Dermis microvascular lymphatic vessel endothelial cell (primary cell): ENCODE results near the gene PARD6A. TPM values are rescaled to one million over a fixed set of nuclear protein-coding genes. Genes with fewer than 3 reads are reported as not detected.

Source experiments
- DNase-seq, 2 donors: peaks; one replicate each; pipeline versions ENCODE4 v3.0.0 to v3.0.0-alpha.2; 2010; ENCODE audit warnings: low read depth in 2 of 2
- total RNA-seq: library from RNA; depleted of rRNA; stranded (reverse); fragments of >200 nt; gene quantifications from 2 replicates; pipeline ENCODE4 v1.2.1, GENCODE V29; 2014

The PARD6A gene, protein sequence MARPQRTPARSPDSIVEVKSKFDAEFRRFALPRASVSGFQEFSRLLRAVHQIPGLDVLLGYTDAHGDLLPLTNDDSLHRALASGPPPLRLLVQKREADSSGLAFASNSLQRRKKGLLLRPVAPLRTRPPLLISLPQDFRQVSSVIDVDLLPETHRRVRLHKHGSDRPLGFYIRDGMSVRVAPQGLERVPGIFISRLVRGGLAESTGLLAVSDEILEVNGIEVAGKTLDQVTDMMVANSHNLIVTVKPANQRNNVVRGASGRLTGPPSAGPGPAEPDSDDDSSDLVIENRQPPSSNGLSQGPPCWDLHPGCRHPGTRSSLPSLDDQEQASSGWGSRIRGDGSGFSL
- 2.0 and 2.3 TPM in 2 replicates for total RNA-seq

DNA sequence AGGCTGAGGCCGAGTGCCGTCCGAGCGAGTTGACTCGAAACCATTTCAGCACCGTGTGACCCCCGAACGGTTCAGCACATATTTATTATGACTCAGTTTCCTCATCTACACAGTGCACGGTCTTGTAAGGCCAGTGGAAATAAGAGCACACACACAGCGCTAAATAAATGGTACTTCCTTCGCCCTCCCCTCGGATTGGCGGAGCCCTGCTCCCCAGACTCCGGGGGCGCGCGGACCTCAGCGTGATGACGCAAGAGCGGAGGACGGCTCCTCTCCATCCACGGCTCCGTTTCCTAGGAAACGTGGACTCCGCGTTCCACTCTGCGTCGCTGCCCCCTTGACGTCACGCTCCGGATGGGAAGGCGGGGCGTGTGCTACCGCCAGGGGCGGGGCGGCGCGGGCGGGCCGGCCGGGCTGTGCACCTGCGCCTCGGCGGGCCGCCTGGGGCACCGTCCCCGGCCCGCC, at the start of gene PARD6A:
TSS of gene PARD6A (plus strand) at position 397 of the 465 bp plus-strand sequence. CDS start 79 bp downstream, outside the sequence.
- DNase-seq, result peak; percentile 94 to 98

DNA sequence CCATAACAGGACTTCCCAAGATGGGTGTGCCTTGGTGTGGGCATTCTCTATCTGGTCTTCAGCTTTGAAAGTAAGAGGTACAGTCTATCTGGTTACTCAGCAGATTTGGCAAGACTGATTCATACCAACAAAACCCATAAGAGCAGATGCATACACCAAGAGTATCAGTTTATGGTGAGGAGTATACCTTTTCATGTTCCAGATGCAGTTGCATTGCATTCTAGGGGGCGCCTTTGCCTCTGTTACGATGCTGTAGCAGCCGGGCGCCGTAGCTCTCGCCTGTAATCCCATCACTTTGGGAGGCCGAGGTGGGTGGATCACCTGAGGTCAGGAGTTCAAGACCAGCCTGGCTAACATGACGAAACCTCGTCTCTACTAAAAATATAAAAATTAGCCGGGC, 47.0 kb upstream of the PARD6A start:
- no peak for DNase-seq

DNA sequence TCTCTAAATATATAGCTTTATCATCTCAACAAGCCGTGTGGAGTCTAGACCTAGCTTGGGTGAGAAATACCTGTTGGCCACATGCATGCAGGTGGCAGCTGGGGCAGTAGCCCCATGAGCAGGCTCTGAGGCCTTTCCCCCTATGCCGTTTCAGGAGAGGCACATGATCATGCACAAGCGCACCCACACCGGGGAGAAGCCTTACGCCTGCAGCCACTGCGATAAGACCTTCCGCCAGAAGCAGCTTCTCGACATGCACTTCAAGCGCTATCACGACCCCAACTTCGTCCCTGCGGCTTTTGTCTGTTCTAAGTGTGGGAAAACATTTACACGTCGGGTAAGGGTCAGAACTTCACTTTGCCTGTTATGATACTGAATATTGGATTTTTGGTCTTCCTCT, 32.5 kb upstream of the PARD6A start:
- no peak for DNase-seq

DNA sequence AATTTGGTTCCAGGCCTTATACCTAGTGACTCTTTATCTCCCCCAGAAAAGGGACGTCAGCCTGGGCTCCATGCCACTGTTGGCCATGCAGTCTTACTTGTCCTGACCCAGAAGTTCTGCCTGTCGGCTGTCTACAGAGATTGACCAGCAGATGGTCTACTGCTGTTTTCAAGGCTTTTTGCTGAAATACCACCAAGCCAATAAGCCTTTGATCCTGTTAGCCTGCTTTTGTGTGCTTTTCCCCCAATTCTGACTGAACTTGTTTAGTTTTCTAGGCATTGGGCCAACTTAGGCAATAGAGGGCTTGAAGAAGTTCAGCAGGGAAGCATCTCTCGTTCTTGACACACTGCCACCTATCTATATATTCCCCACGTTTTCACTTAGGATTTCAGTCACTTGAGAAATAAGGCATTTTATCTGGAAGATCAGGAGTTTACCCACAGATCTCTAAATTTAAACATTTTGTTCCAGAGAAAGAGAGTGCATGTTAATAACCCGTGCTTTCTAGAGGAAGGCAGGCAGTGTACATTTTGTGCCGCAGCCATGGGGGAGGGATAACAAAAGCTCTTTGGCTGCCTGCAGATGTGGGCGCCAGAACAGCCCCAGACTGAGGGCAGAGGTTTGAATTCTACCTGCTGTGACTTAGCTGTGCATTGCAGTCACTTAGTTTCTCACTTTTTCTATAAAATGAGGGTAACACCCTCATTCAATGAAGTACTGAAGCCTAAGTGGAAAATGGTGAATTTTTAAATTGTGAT, 28.2 kb upstream of the PARD6A start:
- DNase-seq, result no peak

DNA sequence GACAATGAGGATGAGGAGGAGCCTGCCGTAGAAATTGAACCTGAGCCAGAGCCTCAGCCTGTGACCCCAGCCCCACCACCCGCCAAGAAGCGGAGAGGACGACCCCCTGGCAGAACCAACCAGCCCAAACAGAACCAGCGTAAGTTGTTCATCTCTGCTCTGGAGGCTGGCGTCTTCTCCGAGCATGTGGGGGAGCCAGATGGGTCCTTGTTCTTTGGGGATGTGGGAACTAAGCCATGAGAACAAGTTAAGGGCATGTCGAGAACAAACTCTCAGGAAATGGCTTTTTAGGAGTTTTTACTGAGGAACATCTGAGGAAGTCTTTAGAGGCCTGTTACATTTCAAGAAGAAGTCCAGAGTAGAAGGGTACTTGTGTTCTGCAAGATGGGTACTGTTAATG, 24.0 kb upstream of the PARD6A start:
- DNase-seq, result no peak

DNA sequence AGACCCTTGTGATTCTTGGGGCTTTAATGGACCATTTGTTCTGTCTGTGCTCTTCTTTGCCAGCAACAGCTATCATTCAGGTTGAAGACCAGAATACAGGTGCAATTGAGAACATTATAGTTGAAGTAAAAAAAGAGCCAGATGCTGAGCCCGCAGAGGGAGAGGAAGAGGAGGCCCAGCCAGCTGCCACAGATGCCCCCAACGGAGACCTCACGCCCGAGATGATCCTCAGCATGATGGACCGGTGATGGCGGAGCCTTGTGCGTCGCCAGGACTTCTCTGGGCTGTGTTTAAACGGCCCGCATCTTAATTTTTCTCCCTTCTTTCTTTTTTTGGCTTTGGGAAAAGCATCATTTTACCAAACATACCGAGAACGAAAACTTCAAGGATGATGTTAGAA, 23.1 kb upstream of the PARD6A start:
- no peak for DNase-seq

DNA sequence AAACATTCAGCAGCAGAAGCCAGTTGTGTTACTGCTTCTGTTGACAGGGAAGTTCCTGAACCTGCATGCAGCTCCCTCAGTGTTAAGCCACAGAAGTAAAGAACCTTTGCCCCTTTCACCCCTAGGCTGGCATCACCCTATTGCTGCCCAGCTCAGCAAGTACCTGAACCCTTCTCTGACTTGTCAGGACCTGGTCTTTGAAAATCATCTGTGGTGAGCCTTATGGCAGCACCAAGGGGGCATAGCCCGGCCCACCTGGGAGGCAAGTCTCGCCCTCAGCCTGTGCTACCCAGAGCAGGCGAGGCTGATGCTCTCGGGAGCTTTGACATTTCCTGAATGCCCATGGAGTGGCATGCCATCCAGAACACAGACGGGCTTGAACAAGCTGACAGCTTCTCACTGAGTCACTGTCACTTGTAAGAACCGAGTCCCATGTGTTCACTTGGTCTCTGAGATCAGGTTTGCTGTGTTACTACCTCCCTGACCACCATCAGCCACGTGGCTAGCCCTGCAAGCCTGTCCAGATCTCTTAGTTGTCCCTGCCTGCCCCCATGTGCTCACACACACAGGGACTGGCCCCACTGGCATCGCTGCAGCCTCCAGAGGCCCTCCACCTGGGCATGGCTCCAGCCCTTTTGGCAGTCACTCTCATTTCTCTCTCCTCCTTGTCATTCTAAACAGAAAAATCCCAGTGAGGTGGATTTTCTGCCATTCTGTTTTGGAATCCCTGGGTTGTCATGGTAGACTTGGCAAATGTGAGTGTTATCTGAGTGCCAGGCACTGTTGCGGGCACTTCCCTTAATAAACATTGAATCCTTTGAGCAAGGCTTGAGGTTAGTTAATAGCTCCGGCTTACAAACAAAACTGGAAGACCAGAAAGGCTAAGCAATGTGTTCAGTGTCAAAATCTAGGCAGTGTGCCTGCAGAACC, 18.7 kb upstream of the PARD6A start:
- DNase-seq, result peak; percentile 53 to 58

DNA sequence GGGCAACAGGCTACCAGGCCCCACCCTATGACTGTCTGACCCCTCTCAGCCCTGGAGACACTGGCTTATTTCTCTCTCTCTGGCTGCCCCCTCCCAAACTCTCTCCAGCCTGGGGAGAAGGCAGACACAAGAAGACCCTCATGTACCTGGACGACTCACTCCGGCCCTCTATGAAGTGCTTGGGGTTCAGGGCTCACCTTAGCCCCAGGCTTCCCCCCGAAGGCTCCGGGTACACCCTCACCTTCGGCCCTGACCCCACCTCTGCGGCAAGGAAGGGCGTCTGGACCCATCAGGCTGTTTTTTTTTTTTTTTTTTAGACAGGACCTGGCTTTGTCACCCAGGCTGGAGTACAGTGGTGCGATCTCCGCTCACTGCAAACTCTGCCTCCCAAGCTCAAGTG, 16.7 kb upstream of the PARD6A start:
- DNase-seq, result no peak

DNA sequence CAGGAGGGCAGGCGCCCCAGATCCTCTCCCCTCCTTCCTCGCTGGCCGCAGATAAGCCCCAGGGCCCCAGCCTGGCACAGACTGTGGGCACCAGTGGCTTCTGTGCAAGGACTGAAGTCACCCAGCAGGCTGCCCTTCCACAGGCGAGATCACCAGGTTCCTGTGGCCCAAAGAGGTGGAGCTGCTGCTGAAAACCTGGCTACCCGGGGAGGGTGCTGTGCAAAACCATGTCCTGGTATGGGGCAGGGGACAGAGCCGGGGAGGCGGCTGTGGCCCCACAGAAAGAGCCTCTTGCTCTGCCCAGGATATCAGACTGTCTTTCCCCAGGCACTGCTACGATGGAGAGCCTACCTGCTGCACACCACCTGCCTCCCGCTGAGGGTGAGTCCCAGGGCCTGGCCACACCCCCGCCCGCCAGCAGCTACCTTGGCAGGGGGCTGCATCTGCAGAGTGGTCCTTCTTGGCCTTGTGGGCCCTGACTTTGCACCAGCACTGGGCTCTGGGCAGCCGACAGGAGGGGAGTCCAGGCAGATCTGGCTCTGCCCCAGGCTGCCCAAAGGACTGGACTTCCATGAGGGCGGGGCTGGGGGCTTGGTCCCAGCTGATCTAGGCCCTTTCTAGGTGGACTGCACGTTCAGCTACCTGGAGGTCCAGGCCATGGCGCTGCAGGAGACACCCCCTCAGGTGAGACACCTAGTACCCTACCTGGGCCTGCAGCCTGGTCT, 15.2 kb upstream of the PARD6A start:
- no peak for DNase-seq

DNA sequence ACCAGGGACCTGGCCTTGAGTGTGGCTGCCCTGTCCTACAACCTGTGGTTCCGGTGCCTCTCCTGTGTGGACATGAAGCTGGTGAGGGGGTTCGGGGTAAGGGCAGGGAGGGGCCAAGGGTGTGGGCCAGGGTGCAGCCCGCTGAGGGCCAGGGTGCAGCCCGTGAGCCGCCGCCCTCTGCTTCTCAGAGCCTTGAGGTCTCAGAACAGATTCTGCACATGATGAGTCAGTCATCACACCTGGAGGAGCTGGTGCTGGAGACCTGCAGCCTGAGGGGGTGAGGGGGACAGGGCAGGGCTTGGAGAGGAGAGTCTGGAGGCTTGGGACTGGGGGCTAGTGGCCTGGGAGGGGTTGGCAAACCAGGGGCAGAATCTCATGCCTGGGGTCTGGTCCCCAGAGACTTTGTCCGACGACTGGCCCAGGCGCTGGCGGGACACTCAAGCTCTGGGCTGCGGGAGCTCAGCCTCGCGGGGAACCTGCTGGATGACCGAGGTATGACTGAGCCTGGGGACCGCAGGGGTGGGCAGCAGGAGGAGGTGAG, 13.6 kb upstream of the PARD6A start:
- no peak for DNase-seq

DNA sequence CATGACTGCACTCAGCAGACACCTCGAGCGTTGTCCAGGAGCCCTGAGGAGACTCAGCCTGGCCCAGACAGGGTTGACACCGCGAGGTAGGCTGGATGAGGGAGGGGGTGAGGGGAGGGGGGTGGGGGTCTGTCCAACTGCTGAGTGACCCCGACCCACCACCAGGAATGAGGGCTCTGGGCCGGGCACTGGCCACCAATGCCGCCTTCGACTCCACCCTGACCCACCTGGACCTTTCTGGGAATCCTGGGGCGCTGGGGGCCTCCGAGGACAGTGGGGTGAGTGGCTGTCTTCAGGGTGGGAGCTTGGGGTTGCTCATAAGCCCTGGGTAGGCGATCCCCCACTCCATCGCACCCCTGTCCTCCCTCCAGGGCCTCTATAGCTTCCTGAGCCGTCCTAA, 13.1 kb upstream of the PARD6A start:
- DNase-seq, result no peak

DNA sequence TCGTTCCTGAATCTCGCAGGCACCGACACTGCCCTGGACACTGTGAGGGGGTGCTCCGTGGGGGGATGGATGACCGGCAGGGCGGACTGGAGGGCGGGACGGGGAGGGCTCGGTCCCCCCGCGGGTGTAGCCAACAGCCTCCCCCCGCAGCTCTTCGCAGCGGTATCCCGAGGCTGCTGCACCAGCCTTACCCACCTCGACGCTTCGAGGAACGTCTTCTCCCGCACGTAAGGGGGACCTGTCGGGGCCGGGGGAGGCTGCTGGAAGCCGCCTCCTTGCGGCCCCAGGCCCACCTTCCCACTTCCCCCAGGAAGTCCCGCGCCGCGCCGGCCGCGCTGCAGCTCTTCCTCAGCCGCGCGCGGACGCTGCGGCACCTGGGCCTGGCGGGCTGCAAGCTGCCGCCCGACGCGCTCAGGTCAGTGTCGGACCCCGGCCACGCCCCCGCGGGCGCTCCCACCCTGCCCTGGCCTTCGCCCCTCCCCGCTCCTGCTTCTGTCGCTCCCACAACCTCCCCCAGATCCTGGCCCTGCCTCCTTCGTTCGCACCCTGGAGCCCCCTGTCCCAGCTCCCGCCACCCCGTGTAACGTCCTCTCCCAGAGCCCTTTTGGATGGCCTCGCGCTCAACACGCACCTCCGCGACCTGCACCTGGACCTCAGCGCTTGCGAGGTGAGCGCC, 12.5 kb upstream of the PARD6A start:
- DNase-seq, result no peak

DNA sequence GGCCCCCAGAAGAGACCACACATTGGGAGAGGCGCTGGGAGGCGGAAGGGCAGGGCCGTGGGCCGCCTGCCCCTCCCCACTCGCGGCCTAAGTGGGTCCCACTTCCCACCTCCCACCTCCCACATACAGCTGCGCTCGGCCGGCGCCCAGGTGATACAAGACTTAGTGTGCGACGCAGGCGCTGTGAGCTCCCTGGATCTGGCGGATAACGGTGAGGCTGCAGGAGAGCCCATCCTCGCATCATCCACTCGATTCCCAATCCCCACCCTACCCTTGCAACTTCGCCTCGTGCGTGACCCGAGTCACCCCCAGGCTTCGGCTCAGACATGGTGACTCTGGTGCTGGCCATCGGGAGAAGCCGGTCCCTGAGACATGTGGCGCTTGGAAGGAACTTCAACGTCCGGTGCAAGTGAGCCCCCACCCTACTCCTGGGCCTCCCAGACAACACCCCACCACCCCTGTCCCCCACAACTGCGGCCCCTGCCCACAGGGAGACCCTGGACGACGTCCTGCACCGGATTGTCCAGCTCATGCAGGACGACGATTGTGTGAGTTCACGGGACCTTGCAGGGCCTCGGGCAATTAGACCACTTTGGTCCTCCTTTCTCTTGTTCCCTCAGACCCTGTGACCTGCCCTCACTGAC, 11.9 kb upstream of the PARD6A start:
- no peak for DNase-seq

DNA sequence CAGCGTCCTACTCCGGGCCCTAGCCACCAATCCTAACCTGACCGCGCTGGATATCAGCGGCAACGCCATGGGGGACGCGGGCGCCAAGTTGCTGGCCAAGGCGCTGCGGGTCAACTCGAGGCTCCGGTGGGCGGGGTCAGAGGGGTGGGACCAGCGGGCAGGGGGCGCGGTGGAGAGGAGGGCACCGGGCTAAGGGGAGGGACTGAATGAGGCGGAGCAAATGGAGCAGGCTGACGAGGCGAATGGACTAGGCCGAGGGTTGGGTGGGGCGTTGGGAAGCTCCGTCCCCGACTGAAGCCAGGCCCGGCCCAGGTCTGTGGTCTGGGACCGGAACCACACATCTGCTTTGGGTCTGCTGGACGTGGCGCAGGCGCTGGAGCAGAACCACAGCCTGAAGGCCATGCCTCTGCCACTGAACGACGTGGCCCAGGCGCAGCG, 11.2 kb upstream of the PARD6A start:
- DNase-seq, result no peak

DNA sequence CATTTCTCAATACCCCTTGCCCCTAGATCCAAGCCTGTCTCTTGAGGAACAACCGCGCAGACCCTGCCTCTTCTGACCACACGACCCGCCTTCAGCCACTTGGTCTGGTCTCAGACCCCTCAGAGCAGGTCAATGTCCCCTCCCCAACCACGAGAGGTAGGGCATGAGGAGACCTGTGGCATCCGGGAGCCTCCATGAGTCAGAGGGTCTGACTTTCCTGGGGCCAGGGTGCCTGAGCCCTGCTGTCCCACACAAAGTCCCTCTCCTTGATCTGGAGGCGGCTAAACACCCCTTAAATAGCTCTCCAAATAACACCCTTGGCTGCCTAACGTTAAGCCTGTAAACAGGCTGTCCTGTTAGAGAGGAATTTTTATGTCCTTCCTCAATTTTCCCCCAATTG, 10.7 kb upstream of the PARD6A start:
- no peak for DNase-seq

DNA sequence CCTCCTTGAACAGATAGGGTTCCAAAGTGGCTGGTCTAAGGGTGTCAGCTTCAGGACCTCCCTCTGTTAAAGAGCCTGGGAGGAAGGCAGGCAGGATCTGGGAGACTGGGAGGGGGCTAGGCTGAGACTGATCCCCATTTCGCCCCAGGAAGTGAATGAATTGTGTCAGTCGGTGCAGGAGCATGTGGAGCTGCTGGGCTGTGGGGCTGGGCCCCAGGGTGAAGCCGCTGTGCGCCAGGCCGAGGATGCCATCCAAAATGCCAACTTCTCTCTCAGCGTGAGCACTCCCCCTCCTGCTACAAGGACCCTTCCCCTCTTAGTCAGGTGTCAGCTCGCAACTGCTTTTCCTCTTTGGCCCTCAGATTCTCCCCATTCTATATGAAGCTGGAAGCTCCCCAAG, 9.7 kb upstream of the PARD6A start:
- no peak for DNase-seq

DNA sequence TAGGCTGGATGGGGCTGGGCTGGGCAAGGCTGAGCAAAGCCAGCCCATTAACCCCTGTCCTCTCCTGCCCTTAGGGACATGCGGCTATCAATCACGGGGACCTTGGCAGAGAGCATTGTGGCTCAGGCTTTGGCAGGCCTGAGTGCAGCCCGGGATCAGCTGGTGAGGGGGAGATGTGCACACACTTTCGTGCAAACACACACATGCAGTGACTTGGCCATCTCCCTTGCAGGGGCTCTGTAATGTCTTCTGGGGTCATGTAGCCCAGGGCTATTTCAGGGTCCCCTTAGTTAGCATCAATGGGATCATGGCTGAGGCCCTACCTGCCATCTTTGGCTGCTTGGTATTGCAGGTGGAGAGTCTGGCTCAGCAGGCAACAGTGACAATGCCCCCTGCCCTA, 8.9 kb upstream of the PARD6A start:
- no peak for DNase-seq

DNA sequence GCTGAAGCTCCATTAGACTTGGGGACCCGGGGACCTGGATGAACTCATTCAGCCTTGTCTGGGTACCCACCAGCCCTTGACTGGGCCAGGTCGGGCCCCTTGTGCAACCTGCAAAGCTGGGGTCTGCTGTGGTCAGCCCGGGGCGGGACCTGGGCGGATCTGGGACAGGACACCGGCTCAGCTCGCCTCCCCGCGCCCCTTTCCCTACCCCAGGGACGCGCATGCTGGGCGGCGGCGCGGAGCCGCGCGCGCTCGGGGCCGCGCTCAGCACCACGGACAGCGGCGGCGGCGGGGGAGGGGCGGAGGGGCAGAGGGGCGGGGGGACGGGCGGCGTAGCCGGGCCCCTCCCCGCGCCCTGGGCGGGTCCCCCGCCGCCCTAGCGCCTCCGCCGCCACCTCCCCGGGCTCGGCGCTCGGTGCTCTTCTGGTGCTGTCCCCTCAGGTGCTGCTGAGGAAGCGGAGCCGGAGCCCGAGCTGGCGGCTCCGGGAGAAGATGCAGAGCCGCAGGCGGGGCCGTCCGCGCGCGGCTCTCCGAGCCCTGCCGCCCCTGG, 8.1 kb upstream of the PARD6A start:
- peak in 1 of 2 donors; percentile 35 for DNase-seq

DNA sequence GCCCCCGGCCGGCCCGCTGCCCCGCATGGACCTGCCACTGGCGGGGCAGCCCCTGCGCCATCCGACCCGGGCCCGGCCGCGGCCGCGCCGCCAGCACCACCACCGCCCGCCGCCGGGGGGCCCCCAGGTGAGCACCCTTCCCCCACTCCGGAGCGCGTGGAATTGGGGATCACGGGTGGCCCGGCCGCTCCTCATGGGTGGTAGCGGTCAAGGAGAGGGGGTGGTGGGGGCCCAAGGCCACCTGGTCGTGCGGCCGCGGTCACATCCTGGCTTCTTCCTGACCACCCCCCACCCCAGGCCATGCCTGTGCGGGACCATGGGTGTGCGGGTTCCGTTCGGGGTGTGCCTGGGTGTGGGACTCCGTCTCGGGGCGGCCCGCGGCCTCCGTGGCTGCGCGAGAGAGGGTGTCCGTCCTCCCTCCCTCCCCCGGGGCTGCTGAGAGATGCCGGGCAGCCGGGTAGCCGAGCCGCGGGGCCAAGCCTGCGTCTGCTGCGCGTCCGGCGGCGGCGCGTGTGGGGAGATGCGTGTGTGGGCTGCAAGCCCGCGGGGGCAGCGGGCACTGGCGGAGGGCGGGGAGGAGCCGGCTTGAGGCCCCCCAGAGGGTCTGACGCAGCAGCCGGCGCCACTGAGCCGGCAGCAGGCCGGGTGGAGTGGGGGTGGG, 7.5 kb upstream of the PARD6A start:
- DNase-seq, result no peak
